Astrocyte of the spinal cord (primary cell): Measurements from ENCODE around the gene MFSD2B.

Source experiments
- DNase-seq: peaks from one replicate; pipeline ENCODE4 v3.0.0; 2011; ENCODE audit warnings: low read depth, low spot score
- H3K4me3 ChIP-seq: 2 replicates; pipeline ENCODE4 v1.5.1; 2011; ENCODE audit warnings: low read depth, mild to moderate bottlenecking, low read length, moderate library complexity
- CTCF ChIP-seq: IDR thresholded peaks from 2 replicates; pipeline ENCODE4 v1.5.1; 2012; ENCODE audit warnings: low read depth, mild to moderate bottlenecking, low read length, inconsistent platforms
- in situ Hi-C: cut with HindIII; loops from 2 replicates; pipeline ENCODE4 v1.10.0; 2017; ENCODE audit warnings: low sequenced_read_pairs

Gene MFSD2B

GRCh38 chr2:24065341-24065740, 55.5 kb downstream of the MFSD2B start:
- in situ Hi-C loops, result no loop called here
- DNase-seq, result no peak
- no peak overlapping the region for H3K4me3 ChIP-seq
- TF ChIP-seq CTCF, result no peak

DNA sequence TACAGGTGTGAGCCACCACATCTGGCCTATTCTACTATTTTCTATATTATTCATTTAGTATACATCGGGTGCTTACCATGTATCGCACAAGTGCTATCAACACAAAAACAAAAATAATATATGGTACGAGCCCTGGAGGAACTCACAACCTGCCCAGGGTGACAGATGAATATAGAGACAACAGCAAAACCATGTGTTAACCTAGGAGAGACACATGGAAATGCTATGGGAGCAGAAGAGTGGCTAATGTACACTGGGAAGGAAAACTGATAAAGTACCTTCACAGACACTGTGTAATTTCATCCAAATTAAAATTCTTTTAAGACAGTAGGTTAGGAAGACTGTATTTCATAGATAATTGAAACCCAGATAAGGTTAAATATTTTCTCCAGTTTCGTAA, 62.4 kb downstream of the MFSD2B start:
- no peak for DNase-seq
- no peak for TF ChIP-seq CTCF
- H3K4me3 ChIP-seq, result no peak overlapping the region
- in situ Hi-C loops, result no loop called here

- in situ Hi-C loops, result no loop called here
- H3K4me3 ChIP-seq, result no peak overlapping the region
These were observed 63.9 kb downstream of the MFSD2B start for GRCh38 chr2:24073816-24074215.

GRCh38 chr2:24075259-24075658, 65.4 kb downstream of the MFSD2B start:
- no peak for TF ChIP-seq CTCF
- peak overlapping the region; percentile 98 for H3K4me3 ChIP-seq
- no peak for DNase-seq
- in situ Hi-C loops, result no loop called here

More at GRCh38 chr2:24073816-24074215, 63.9 kb downstream of the MFSD2B start:
- no peak for DNase-seq
- no peak for TF ChIP-seq CTCF
